ENCODE measurements around the gene CSTF1. TPM values are rescaled to one million over a fixed set of nuclear protein-coding genes. Genes with fewer than 3 reads are reported as not detected.
"Not testable (repeated sequence)": the region's sequence is repeated elsewhere in the genome, so short reads cannot be mapped to it uniquely, and the experiment has no call there.

Gene CSTF1
- total RNA-seq, 1 donor from 2014 or later: 22.6 TPM

- DNase-seq (ENCODE audit: low read depth in 2 of 2): no peak
Measured at GRCh38 chr20:56369179-56369578, 23.3 kb upstream of the CSTF1 start.

GRCh38 chr20:56371977-56372376 is 20.5 kb upstream of the CSTF1 start:
- no peak for DNase-seq (ENCODE audit: low read depth in 2 of 2)

DNA sequence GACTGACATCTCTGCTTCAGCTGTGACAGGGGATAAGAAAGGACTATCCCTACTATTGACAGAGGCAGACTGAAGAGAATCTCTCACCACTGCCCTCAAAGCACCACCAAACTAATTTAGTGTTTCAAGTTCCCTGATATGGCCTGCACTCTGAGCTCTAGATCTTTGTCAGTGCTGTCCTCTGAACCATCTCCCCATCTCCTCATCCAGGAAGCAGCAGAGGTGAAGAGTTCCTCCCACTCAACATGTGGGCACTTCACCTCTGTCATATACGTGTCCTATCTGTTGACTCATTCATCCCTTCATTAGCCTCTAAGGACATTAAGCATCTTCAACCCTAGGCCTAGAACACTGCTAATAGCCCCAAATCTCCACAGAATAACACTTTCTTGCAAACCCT is 19.6 kb upstream of the CSTF1 start:
- no peak for DNase-seq (ENCODE audit: low read depth in 2 of 2)

GRCh38 chr20:56373942-56374341 is 18.5 kb upstream of the CSTF1 start:
- DNase-seq (ENCODE audit: low read depth in 2 of 2): peak in 1 of 2 donors; percentile 4

DNA sequence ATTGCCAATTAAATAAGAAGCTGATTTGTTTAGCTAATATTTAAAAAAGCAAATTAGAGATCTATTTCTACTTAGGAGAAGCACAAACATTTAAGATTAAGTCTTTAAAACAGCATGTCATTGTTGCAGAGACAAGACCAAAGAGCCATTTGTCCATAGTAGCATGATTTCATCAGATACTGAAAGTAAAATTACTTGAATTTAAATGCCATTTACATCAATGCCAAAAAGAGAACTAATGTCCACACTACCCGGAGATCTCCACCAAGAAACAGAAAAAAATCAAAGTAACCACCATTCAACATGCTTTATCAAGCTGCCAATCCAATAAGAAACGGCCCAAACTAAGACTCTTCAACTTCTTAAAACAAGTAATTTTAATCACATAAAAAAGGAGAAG is 16.1 kb upstream of the CSTF1 start:
- DNase-seq (ENCODE audit: low read depth in 2 of 2): no peak

GRCh38 chr20:56378386-56378785 is 14.1 kb upstream of the CSTF1 start:
- DNase-seq (ENCODE audit: low read depth in 2 of 2): no peak

DNA sequence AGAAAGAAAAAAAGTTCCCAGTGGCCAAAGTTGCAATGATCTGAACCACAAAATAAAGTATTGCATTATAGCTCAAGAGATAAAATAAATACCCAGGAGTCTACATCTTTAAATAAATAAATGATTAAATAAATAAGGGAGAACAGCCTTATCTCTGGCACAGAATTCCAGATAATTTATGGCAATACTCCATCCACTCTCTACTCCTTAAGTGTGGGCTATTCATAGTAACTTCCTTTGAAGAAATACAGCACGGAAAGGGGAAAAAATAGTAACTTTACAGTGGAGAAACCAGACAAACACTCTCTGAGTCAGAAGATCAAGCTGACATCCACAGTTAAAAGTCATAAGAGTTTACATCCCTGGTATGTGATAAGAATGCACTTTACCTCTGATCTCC is 12.1 kb upstream of the CSTF1 start:
- DNase-seq (ENCODE audit: low read depth in 2 of 2): peak in 1 of 2 donors; percentile 40

DNA sequence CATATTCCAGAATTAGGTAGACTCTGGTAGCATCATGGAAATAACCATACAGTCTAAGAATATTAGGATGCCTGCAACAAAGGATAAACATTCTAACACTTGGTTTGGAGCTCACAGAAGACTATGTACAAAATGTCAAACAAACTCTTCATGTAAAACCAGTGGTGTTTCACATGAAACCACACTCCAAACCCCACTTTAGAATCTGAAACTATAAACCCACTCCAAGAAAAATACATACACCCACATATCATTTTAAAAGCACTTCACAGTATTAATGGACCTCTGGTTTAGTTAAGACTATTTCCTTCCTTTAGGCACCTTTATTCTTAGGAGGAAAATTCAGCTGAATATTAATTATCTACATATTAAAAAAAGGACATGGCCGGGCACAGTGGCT is 10.9 kb upstream of the CSTF1 start:
- DNase-seq (ENCODE audit: low read depth in 2 of 2): no peak

DNA sequence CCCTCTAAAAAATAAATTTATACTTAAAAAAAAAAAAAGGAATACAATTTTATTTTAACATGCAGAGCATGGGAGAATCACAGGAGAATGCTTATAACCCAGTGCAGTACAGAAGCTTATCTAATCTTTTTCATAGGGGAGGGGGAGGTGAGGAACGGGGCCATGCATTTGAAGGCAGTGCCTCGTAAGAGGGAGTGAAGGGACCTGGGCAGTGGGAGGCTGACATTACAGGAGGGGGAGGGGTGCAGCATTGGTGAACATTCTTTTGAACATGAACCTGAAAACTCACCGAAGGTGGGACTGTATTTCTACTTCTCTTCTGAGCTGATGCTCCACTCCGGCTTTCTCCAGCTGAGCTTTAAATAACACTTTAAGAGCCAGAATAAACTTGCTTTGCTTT is 9.7 kb upstream of the CSTF1 start:
- DNase-seq (ENCODE audit: low read depth in 2 of 2): no peak

GRCh38 chr20:56383334-56383733 is 9.1 kb upstream of the CSTF1 start:
- no peak for DNase-seq (ENCODE audit: low read depth in 2 of 2)

DNA sequence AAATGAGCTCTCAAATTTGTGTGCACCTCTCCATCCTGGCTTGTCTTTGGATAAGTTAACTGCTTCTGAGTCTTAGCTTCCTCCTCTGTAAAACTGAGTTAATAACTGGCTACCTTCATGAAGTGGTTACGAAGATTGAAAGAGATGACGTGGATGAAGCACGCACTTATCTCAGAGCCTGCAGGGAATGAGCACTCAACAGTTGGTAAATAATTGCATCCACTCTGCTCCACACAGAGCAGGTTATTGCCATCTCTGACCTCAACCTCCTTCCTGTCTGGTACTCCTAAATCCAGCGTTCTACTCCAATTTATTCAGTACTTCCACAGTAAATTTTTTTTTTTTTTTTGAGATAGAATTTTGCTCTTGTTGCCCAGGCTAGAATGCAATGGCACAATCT is 7.3 kb upstream of the CSTF1 start:
- no peak for DNase-seq (ENCODE audit: low read depth in 2 of 2)

GRCh38 chr20:56386219-56386618 is 6.2 kb upstream of the CSTF1 start:
- DNase-seq (ENCODE audit: low read depth in 2 of 2): no peak

DNA sequence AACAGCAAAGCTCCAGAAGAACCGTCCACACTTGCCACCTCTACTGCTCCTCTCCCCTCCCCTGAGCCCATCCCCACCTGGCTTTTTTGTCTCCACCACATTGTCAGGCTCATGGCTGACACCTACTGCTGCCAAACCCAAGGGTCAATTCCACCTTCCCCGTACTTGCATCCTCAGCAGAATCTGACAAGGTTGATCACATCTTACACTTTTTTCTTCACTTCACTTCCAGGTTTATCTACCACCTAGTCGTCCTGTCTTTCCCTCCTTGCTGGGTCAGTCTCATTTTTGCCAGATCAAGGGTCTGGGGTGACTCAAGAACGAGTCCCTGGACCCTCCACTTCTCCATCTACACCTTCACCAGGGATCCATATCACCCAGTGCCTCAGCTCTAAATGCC is 3.6 kb upstream of the CSTF1 start:
- DNase-seq (ENCODE audit: low read depth in 2 of 2): no peak

- DNase-seq (ENCODE audit: low read depth in 2 of 2): no peak
Measured at GRCh38 chr20:56389807-56390206, 2.6 kb upstream of the CSTF1 start.

DNA sequence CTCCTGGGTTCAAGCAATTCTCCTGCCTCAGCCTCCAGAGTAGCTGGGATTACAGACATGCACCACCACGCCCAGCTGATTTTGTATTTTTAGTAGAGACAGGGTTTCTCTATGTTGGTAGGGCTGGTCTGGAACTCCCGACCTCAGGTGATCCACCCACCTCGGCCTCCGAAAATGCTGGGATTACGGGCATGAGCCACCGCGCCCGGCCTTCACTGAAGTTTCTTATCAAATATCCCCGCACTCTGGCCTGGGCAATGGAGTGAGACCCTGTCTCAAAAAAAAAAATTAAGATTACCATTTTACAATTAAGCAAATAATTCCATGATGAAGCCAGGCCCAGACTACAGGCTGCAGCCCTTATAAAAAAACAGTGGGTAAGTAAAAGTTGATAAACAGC is 2.0 kb upstream of the CSTF1 start:
- DNase-seq (ENCODE audit: low read depth in 2 of 2): not testable (repeated sequence)

GRCh38 chr20:56391037-56391436 is 1.4 kb upstream of the CSTF1 start:
- DNase-seq (ENCODE audit: low read depth in 2 of 2): no peak

DNA sequence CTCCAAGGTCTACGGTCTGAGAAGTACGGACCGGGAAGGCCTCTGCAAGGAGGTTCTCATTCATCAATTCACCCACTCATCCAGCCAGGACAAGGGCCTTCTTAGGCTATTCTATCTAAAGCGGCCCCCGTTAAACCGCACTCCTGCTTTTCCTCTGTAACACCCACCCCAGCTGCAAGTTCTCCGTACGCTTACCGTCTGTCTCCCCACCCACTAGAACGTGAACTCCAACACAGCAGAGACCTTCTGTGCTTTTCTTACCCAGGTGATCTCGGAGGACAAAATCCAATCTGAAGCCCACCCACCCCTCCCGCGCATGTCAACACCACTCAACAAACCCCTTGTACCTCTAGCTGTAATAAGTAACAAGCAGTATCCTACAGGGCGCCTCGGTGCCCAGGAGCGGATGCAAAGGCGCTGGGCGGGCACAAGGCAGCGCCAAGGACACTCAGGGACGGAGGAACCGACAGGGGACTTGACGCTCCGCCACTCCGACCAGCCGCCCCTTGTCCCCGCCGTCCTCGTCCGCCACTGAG is 781 bp upstream of the CSTF1 start:
- DNase-seq (ENCODE audit: low read depth in 2 of 2): peak in 1 of 2 donors; percentile 22

DNA sequence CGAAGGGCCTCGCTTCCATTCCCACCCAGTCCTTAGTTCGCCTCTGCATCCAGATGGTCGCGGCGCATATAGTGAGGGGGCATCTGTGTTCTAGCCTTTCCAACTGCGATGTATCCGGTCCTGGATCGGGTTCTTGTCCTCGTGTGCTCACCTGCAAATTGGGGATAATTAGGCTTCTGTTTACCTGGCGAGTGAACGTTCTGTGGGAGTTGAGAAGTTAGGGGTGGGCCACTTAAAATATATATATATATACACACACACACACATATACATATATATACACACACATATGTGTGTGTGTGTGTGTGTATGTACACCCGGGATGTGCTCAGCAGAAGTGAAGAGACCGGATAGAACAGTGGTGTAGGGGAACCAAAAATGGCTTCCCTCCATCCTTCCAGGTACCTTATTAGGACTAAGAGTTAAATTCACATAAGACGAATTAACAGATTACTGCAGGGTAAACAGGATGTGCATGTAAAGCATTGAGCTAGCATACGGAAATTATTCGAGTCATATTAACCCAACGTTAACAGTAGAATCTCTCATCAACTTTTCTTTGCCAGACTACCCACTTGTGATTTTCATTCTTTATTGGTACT is 537 bp downstream of the CSTF1 start:
- DNase-seq (ENCODE audit: low read depth in 2 of 2): peak in 1 of 2 donors; percentile 21

GRCh38 chr20:56393653-56394052 is 1.2 kb downstream of the CSTF1 start:
- no peak for DNase-seq (ENCODE audit: low read depth in 2 of 2)

DNA sequence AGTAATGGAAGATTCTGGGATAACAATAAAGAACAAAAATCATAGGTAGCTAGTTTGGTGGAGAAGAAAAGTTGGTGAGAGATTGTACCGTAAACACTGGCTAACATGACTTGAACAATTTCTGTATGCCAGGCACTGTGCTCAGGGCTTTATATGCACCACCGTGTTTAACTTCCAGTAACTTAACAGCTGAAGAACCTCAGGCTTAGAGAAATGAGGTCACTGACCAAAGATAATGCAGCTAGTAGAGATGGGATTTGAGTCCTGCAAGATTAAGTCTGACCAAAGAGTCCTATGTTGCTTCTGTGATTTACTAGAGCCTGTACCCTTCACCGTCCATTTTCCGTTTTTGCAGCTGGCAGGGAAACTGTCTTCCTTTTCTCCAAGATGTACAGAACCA is 2.7 kb downstream of the CSTF1 start:
- no peak for DNase-seq (ENCODE audit: low read depth in 2 of 2)

- DNase-seq (ENCODE audit: low read depth in 2 of 2): peak; percentile 61 to 82
Measured at GRCh38 chr20:56400001-56400640, 7.7 kb downstream of the CSTF1 start.

- no peak for DNase-seq (ENCODE audit: low read depth in 2 of 2)
Measured at GRCh38 chr20:56403465-56403864, 11.0 kb downstream of the CSTF1 start.

DNA sequence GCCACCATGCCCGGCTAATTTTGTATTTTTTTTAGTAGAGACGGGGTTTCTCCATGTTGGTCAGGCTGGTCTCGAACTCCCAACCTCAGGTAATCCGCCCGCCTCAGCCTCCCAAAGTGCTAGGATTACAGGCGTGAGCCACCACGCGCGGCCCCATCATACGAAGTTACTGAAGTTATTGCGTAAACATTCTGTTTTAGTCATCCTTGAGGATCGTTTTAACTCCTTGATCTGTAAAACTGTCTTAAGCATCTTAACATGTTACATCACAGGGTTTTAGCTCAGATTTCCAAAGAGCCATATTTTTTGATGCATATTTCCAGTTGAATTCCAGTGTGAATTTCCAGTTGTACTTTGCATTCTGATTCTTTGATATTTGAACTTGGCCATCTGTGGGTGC is 12.9 kb downstream of the CSTF1 start:
- DNase-seq (ENCODE audit: low read depth in 2 of 2): not testable (repeated sequence)

Measured in dermis microvascular lymphatic vessel endothelial cell (primary cell).